Panc1 (cell line): ENCODE data around the gene IQCH.

Source experiments
- CTCF ChIP-seq: fragments of 450-650 bp; IDR thresholded peaks from 2 replicates; pipeline ENCODE4 v1.5.1; 2017; ENCODE audit warnings: mild to moderate bottlenecking
- POLR2AphosphoS5 ChIP-seq: IDR thresholded peaks from 2 replicates; pipeline ENCODE4 v1.6.1; 2012; ENCODE audit warnings: mild to moderate bottlenecking, low read depth, low read length, moderate library complexity
- REST ChIP-seq, 2 experiments: IDR thresholded peaks; 2 replicates each; pipeline ENCODE4 v1.6.1; 2011 to 2012; ENCODE audit warnings: low read depth in 2 of 2, control low read depth in 1 of 2, low read length in 1 of 2, mild to moderate bottlenecking in 1 of 2, moderate library complexity in 1 of 2; ENCODE audit not compliant: insufficient read depth in 1 of 2
- SIN3A ChIP-seq: IDR thresholded peaks from 2 replicates; pipeline ENCODE4 v1.6.1; 2012; ENCODE audit warnings: low read depth, mild to moderate bottlenecking, low read length, moderate library complexity, borderline replicate concordance; ENCODE audit not compliant: insufficient read depth
- TCF7L2 ChIP-seq: IDR thresholded peaks from 2 replicates; pipeline ENCODE4 v1.6.1; 2011; ENCODE audit warnings: mild to moderate bottlenecking, low read depth, low read length, inconsistent platforms

DNA sequence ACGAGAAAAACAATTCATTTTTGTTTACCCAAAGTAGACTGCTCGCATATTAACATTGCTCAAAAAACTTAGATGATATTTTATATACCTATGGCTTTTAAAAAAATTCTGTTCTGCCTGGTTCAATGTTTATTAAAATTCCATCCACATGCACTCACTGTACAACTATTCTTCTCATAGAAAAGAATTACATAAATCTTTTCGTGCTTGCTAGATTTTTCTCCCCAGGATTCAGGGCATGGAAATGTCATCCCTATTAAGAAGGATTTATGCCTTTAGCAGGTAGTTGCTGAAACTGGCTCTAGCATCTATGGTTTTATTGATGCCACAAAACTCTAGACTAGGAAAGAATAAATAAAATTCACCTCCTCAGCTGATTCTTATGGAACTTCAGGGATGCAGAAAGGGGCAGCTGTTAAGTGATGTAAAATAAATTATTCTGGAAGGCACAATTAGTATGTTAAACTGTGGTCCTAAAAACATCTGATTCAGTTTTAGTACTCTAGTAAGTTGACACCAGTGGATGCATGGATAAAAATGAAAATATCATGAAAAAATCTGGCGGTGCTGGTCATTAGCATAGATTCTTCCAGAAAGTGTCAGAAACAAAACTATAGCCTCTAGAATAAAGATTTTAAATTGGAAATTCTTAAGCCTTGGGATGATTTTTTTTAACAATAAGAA, 41.8 kb upstream of the IQCH start:
- TF ChIP-seq CTCF (no peak), POLR2AphosphoS5 (no peak), TCF7L2 (no peak), SIN3A (no peak), REST (IDR thresholded peaks at IDR 0.05; ENCODE audit: insufficient read depth in 1 of 2, low read depth in 2 of 2, low read length in 1 of 2) (no peak)
